Breast epithelium (tissue), 4 donors: ENCODE measurements around the gene ARHGAP18. TPM values are rescaled to one million over a fixed set of nuclear protein-coding genes. Genes with fewer than 3 reads are reported as not detected.

Experiments
- DNase-seq, 2 donors: peaks; one replicate each; pipeline ENCODE4 v3.0.0-alpha.2; 2019; ENCODE audit warnings: low spot score in 2 of 2
- H3K27ac ChIP-seq, 2 donors: fragments of 200-600 bp; sonication (generic) in 1 of 2; one replicate each; pipeline ENCODE4 v1.5.1; 2016 to 2019; ENCODE audit warnings: mild to moderate bottlenecking in 1 of 2
- H3K27me3 ChIP-seq, 2 donors: fragments of 200-600 bp; sonication (generic) in 1 of 2; one replicate each; pipeline versions ENCODE4 v1.5.1 to v1.6.0; 2017 to 2019; ENCODE audit warnings: control low read depth in 1 of 2, mild to moderate bottlenecking in 1 of 2
- H3K36me3 ChIP-seq: fragments of 200-600 bp; one replicate; pipeline ENCODE4 v1.5.1; 2019
- H3K4me1 ChIP-seq, 2 donors: fragments of 200-600 bp; sonication (generic); one replicate each; pipeline ENCODE4 v1.5.1; 2016 to 2019; ENCODE audit warnings: control low read depth in 1 of 2
- H3K4me3 ChIP-seq, 3 donors: fragments of 200-600 bp; sonication (generic); 1 replicate in 2 of 3; 2 replicates in 1 of 3; pipeline ENCODE4 v1.5.1; 2016 to 2019; ENCODE audit warnings: mild to moderate bottlenecking in 3 of 3, moderate library complexity in 2 of 3
- H3K9me3 ChIP-seq, 2 donors: fragments of 200-600 bp; sonication (generic) in 1 of 2; one replicate each; pipeline ENCODE4 v1.5.1; 2016 to 2019; ENCODE audit warnings: control low read depth in 1 of 2
- CTCF ChIP-seq, 3 donors: fragments of 450-650 bp; IDR thresholded peaks; one replicate each; pipeline ENCODE4 v1.5.1; 2016 to 2017; ENCODE audit warnings: antibody characterized with exemption in 3 of 3, mild to moderate bottlenecking in 3 of 3, moderate library complexity in 3 of 3
- POLR2A ChIP-seq: fragments of 450-650 bp; IDR thresholded peaks from one replicate; pipeline ENCODE4 v1.6.1; 2016; ENCODE audit warnings: antibody characterized with exemption, mild to moderate bottlenecking, moderate library complexity
- POLR2AphosphoS5 ChIP-seq, 3 donors: sonication (generic); formaldehyde crosslinking; IDR thresholded peaks; one replicate each; pipeline ENCODE4 v1.6.1; 2017; ENCODE audit warnings: antibody characterized with exemption in 3 of 3
- intact Hi-C: fragments of 100-400 bp; cut with DNase I; formaldehyde crosslinking; loops from one replicate; pipeline ENCODE4 v1.15.1; 2023; ENCODE audit warnings: low total_unique reads
- total RNA-seq, 3 donors: library from RNA; depleted of rRNA; stranded (reverse); fragments of >200 nt; gene quantifications; one replicate each; pipeline ENCODE4 v1.1.0, GENCODE V29; 2016

Gene ARHGAP18
- total RNA-seq, 3 donors from 2014 or later = 14.7 to 28.7 (median 24.8) TPM

GRCh38 chr6:129628101-129628815 lies 81.7 kb downstream of the ARHGAP18 start:
- Histone ChIP-seq H3K4me3 (no peak overlapping the region), H3K9me3 (no peaks in the 10 kb centered on the region), H3K27ac (no peak overlapping the region), H3K36me3 (no peaks in the 10 kb centered on the region), H3K4me1 (no peaks in the 10 kb centered on the region), H3K27me3 (no peaks in the 10 kb centered on the region)
- TF ChIP-seq POLR2A (no peak), POLR2AphosphoS5 (IDR thresholded peaks at IDR 0.05) (no peak), CTCF (IDR thresholded peaks at IDR 0.05) (no peak)
- intact Hi-C loops = no loop called here
- no peak for DNase-seq

GRCh38 chr6:129624488-129624887 lies 85.5 kb downstream of the ARHGAP18 start:
- no peaks in the 10 kb centered on the region for H3K27me3 ChIP-seq
- H3K9me3 ChIP-seq = no peaks in the 10 kb centered on the region
- no peaks in the 10 kb centered on the region for H3K4me1 ChIP-seq
- intact Hi-C loops = no loop called here
- H3K27ac ChIP-seq = no peak overlapping the region
- DNase-seq = no peak
- H3K36me3 ChIP-seq = no peaks in the 10 kb centered on the region
- H3K4me3 ChIP-seq = no peak overlapping the region
- TF ChIP-seq POLR2AphosphoS5 (IDR thresholded peaks at IDR 0.05) (no peak), CTCF (IDR thresholded peaks at IDR 0.05) (no peak), POLR2A (no peak)

GRCh38 chr6:129623008-129623732 lies 86.8 kb downstream of the ARHGAP18 start:
- Histone ChIP-seq H3K9me3 (no peaks in the 10 kb centered on the region), H3K27ac (no peak overlapping the region), H3K36me3 (no peaks in the 10 kb centered on the region), H3K4me1 (no peaks in the 10 kb centered on the region), H3K4me3 (no peak overlapping the region), H3K27me3 (no peaks in the 10 kb centered on the region)
- DNase-seq = no peak
- TF ChIP-seq CTCF (IDR thresholded peaks at IDR 0.05) (no peak), POLR2A (no peak), POLR2AphosphoS5 (IDR thresholded peaks at IDR 0.05) (no peak)
- intact Hi-C loops = no loop called here

GRCh38 chr6:129621252-129621651 lies 88.7 kb downstream of the ARHGAP18 start:
- no peak for DNase-seq
- no peaks in the 10 kb centered on the region for H3K9me3 ChIP-seq
- no peaks in the 10 kb centered on the region for H3K4me1 ChIP-seq
- no peak overlapping the region for H3K27ac ChIP-seq
- no peaks in the 10 kb centered on the region for H3K36me3 ChIP-seq
- TF ChIP-seq CTCF (IDR thresholded peaks at IDR 0.05) = no peak
- TF ChIP-seq POLR2AphosphoS5 (IDR thresholded peaks at IDR 0.05) = no peak
- TF ChIP-seq POLR2A = no peak
- intact Hi-C loops = no loop called here
- no peak overlapping the region for H3K4me3 ChIP-seq
- H3K27me3 ChIP-seq = no peaks in the 10 kb centered on the region

GRCh38 chr6:129620234-129620610 lies 89.8 kb downstream of the ARHGAP18 start:
- H3K27ac ChIP-seq = no peak overlapping the region
- no peaks in the 10 kb centered on the region for H3K4me1 ChIP-seq
- TF ChIP-seq CTCF (IDR thresholded peaks at IDR 0.05) (no peak), POLR2AphosphoS5 (IDR thresholded peaks at IDR 0.05) (no peak), POLR2A (no peak)
- H3K4me3 ChIP-seq = no peak overlapping the region
- H3K9me3 ChIP-seq = no peaks in the 10 kb centered on the region
- DNase-seq = no peak
- no peaks in the 10 kb centered on the region for H3K27me3 ChIP-seq
- intact Hi-C loops = no loop called here
- no peaks in the 10 kb centered on the region for H3K36me3 ChIP-seq
